ENCODE measurements around the gene CST9L.

Gene CST9L, protein sequence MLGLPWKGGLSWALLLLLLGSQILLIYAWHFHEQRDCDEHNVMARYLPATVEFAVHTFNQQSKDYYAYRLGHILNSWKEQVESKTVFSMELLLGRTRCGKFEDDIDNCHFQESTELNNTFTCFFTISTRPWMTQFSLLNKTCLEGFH

DNA sequence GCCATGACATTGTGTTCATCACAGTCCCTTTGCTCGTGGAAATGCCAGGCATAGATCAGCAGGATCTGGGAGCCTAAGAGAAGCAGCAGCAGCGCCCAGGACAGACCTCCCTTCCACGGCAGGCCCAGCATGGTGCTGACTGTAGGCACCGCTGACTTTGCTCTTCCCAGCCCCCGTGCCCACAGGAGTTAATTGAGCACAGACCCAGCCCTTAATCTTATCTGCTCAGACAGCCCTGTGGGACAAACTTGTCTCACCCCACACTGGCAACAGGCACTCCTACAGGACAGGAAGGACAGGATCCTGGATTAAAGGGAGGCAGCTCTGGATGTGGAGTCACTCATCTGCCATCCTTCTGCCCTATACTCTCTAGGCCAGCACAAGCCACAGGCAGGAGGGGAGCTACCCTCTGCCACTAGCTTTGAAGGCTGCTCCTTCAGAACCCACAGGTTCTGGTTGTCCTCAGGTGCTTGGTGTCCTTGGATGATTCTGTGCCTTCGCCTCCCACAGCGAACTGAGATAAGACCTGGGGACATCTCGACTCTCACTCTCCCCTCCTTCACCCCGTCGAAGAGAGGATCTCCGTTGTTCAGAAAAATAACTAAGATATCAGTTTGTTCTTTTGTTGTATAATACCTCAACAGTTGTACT is at the start of gene CST9L:
TSS of gene CST9L (minus strand) at position 165 of the 651 bp plus-strand sequence. CDS start at position 131, 34 bp downstream.
- FAIRE-seq (no peak), DNase-seq (ENCODE audit: insufficient read length, low spot score) (no peak)
- TF ChIP-seq, protein P1, sequence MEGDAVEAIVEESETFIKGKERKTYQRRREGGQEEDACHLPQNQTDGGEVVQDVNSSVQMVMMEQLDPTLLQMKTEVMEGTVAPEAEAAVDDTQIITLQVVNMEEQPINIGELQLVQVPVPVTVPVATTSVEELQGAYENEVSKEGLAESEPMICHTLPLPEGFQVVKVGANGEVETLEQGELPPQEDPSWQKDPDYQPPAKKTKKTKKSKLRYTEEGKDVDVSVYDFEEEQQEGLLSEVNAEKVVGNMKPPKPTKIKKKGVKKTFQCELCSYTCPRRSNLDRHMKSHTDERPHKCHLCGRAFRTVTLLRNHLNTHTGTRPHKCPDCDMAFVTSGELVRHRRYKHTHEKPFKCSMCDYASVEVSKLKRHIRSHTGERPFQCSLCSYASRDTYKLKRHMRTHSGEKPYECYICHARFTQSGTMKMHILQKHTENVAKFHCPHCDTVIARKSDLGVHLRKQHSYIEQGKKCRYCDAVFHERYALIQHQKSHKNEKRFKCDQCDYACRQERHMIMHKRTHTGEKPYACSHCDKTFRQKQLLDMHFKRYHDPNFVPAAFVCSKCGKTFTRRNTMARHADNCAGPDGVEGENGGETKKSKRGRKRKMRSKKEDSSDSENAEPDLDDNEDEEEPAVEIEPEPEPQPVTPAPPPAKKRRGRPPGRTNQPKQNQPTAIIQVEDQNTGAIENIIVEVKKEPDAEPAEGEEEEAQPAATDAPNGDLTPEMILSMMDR (IDR thresholded peaks at IDR 0.05; ENCODE audit: insufficient read depth, missing control alignments) = no peak

DNA sequence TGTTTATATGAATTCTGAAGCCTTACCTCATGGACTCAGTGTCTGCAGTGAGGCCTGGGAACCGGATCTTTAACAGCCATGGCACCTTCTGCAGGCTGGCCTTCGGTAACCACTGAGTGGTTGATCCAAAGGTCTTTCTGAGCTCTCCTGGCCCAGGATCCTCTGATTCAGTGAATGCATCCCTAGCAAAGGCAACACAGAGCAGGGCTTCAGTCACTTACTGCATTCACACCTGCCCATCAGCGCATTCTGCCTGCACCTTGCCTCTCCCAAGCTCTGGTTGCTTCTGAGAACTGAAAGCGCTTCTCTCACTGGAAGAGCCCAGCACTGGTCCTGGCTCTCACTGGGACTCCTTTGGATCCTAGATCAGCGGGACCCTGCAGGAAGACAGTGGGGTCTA is 45.9 kb upstream of the CST9L start:
- FAIRE-seq (no peak), DNase-seq (ENCODE audit: insufficient read length, low spot score) (no peak)
- TF ChIP-seq, protein P1 (IDR thresholded peaks at IDR 0.05; ENCODE audit: insufficient read depth, missing control alignments) = no peak

DNA sequence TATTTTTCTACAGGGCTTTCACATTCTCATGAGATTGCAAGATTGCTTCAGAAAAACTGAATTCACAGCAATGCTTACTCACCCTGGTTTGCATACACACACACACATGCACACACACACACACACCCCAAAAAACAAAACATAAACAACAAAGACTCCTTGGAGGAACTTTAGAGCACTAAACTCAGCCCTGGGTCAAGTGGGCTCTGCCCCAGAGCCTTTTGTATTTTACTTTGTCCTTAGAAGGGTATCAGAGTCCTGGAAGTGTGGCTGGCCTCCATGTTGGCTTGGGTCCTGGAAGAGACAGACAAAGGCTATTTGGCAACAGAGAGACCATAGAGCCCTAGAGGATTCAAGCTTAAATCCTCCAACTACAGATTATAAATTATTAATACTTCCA is 45.4 kb upstream of the CST9L start:
- FAIRE-seq = no peak
- TF ChIP-seq, protein P1 (IDR thresholded peaks at IDR 0.05; ENCODE audit: insufficient read depth, missing control alignments) = no peak
- DNase-seq (ENCODE audit: insufficient read length, low spot score) = no peak

DNA sequence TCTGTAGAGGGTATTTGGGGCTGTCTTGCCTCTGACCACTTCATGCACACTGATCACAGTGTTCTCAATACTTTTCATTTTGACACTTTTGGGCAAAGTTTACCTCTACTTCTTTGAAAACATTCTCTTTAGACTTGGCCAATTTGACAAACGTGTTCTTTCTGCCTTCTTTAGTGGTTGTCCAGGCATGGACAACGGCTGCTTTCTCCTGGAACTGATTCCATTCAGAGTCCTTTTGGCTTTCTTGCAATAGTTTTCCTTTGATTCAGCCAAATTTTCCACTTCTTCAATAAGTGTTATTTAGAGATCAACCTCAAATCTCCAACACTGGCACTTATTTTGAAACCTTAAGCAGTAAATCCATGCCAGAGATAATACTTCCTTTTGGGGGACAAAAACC is 44.1 kb upstream of the CST9L start:
- DNase-seq (ENCODE audit: insufficient read length, low spot score) = no peak
- TF ChIP-seq, protein P1 (IDR thresholded peaks at IDR 0.05; ENCODE audit: insufficient read depth, missing control alignments) = no peak

DNA sequence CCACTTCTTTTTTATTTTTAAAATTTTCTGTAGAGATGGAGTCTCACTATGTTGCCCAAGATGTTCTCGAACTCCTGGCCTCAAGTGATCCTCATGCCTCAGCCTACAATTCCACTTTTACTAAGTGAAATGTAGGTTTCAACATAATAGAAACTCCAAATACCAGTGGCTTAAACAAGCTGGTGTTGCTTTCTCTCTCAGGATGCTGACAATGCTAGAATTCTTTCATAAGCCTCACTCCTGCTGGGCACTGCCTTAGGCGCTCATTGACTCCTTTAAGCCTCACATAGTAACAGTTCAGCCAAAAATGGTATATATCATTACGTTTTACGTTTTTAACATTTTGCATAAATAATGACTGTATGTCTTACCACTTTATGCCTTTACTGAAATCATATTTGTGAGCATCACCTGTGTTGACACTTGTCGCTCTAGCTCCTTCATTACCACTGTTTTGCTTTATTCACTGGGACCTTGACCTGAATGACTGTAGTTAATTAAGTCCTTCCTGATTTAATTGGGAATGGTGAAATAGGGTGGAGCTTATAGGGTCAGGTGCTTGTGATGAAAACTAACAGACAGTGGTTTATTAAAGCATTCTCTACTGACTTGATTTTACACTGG is 41.3 kb upstream of the CST9L start:
- no peak for DNase-seq (ENCODE audit: insufficient read length, low spot score)
- TF ChIP-seq, protein P1 (IDR thresholded peaks at IDR 0.05; ENCODE audit: insufficient read depth, missing control alignments) = no peak
- no peak for FAIRE-seq

More for the DNA sequence above, 44.1 kb upstream of the CST9L start:
- no peak for FAIRE-seq

DNA sequence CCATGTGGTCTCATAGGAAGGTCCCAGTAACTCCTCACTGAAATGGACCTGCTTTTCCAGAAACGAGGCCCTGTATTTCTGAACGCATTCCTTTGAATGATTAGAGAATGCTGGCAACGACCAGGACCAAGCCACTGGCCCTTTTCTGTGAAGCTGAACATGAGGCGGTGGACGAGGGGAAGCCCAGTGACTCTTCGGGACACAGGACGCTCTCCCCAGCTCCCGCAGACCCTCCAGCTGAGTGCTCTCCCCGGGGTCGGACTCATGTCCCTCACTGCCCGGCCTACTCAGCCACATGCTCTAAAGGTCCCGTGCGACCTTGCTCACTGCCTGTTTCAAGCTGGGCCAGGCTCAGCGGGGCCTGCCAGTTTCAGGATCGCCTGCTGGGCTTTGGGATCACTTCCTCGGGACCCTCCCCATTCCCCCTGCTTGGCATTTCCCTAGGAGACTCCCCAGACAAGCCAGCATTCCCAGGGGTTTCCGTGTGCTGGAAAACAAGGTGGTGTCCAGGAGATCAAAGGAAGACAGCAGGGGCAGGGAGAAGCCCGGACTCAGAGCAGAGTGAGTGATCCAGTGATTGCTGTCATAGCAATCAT is 40.1 kb upstream of the CST9L start:
- TF ChIP-seq, protein P1 (IDR thresholded peaks at IDR 0.05; ENCODE audit: insufficient read depth, missing control alignments) = no peak
- DNase-seq (ENCODE audit: insufficient read length, low spot score) (no peak), FAIRE-seq (no peak)

All from D721Med (cell line).